H1 (cell line): Measurements from ENCODE around the gene IRF8. TPM values are rescaled to one million over a fixed set of nuclear protein-coding genes. Genes with fewer than 3 reads are reported as not detected.

Source experiments
- CTCF ChIA-PET: fragments of 300-600 bp; sonication (Branson Sonifier 250); formaldehyde crosslinking; loops from one replicate; lab custom pipeline; 2021; ENCODE audit not compliant: partially characterized antibody; lab: Charles Lee
- POLR2A ChIA-PET: fragments of 300-600 bp; sonication (Branson Sonifier 250); formaldehyde crosslinking; loops from one replicate; lab custom pipeline; 2021; ENCODE audit warnings: inconsistent platforms; ENCODE audit not compliant: partially characterized antibody; lab: Charles Lee
- DNase-seq, 2 experiments: peaks; one replicate each; pipeline versions ENCODE4 v3.0.0 to v3.0.0-alpha.2; 2010 to 2022; ENCODE audit warnings: low spot score in 2 of 2, low read depth in 1 of 2, mixed read lengths in 1 of 2
- FAIRE-seq: peaks from 2 replicates; lab custom pipeline; 2011; peaks lifted over from hg19 to GRCh38; lab: Jason Lieb, UNC
- H2AFZ ChIP-seq: 2 replicates; pipeline ENCODE4 v1.8.1; 2012; ENCODE audit warnings: low read length, inconsistent platforms
- H2AK5ac ChIP-seq: 2 replicates; pipeline ENCODE4 v1.6.1; 2013; ENCODE audit warnings: low read depth, low read length
- H2BK120ac ChIP-seq: replicated peaks from 2 replicates; pipeline ENCODE3; 2013; ENCODE audit warnings: low read depth, low read length, inconsistent platforms
- H2BK12ac ChIP-seq: 2 replicates; pipeline ENCODE4 v1.6.1; 2013; ENCODE audit warnings: low read depth, low read length
- H2BK15ac ChIP-seq: 2 replicates; pipeline ENCODE4 v1.6.1; 2013; ENCODE audit warnings: low read length
- H2BK20ac ChIP-seq: 2 replicates; pipeline ENCODE4 v1.6.1; 2013; ENCODE audit warnings: low read length
- H2BK5ac ChIP-seq: 2 replicates; pipeline ENCODE4 v1.6.1; 2013; ENCODE audit warnings: low read depth, low read length
- H3K14ac ChIP-seq: 2 replicates; pipeline ENCODE4 v1.6.1; 2013; ENCODE audit warnings: inconsistent platforms; ENCODE audit not compliant: insufficient read length
- H3K18ac ChIP-seq: 2 replicates; pipeline ENCODE4 v1.6.1; 2013; ENCODE audit warnings: low read length; ENCODE audit errors: extremely low read depth
- H3K23ac ChIP-seq: 2 replicates; pipeline ENCODE4 v1.6.1; 2013; ENCODE audit warnings: inconsistent platforms; ENCODE audit not compliant: insufficient read length
- H3K23me2 ChIP-seq: 2 replicates; pipeline ENCODE4 v1.6.1; 2013; ENCODE audit warnings: low read depth, low read length
- H3K27ac ChIP-seq: 2 replicates; pipeline ENCODE4 v1.6.1; 2011; ENCODE audit warnings: low read depth, low read length, inconsistent platforms
- H3K27me3 ChIP-seq, 4 experiments: replicated peaks in 1 of 4; 1 replicate in 1 of 4; 2 replicates in 3 of 4; pipeline versions ENCODE4 v1.6.1 to v1.8.1; 2011 to 2013; ENCODE audit warnings: low read length in 3 of 4, mild to moderate bottlenecking in 3 of 4, inconsistent platforms in 2 of 4, mixed read lengths in 2 of 4, moderate library complexity in 1 of 4; ENCODE audit not compliant: control insufficient read depth in 3 of 4, insufficient read depth in 3 of 4; ENCODE audit errors: extremely low read depth in 1 of 4
- H3K36me3 ChIP-seq, 4 experiments: 2 replicates each; pipeline versions ENCODE4 v1.6.1 to v1.8.1; 2011 to 2013; ENCODE audit warnings: mild to moderate bottlenecking in 4 of 4, low read length in 3 of 4, moderate library complexity in 2 of 4, control low read depth in 1 of 4, inconsistent platforms in 1 of 4; ENCODE audit not compliant: insufficient read depth in 4 of 4, control insufficient read depth in 2 of 4
- H3K4ac ChIP-seq: replicated peaks from 2 replicates; pipeline ENCODE3; 2013; ENCODE audit warnings: low read length, low read depth, mixed read lengths, inconsistent platforms; ENCODE audit not compliant: insufficient read length
- H3K4me1 ChIP-seq, 4 experiments: replicated peaks in 1 of 4; 1 replicate in 1 of 4; 2 replicates in 3 of 4; pipeline versions ENCODE4 v1.6.1 to v1.8.1; 2011 to 2013; ENCODE audit warnings: low read length in 3 of 4, inconsistent platforms in 2 of 4, mixed read lengths in 1 of 4; ENCODE audit not compliant: insufficient read depth in 4 of 4, control insufficient read depth in 3 of 4
- H3K4me2 ChIP-seq, 2 experiments: 2 replicates each; pipeline versions ENCODE4 v1.6.1 to v1.8.1; 2011 to 2013; ENCODE audit warnings: low read depth in 2 of 2, low read length in 2 of 2, control low read depth in 1 of 2, inconsistent platforms in 1 of 2, mild to moderate bottlenecking in 1 of 2; ENCODE audit not compliant: insufficient read depth in 1 of 2
- H3K4me3 ChIP-seq, 4 experiments: fragments of 200-600, 300-600 bp in 1 of 4; sonication (generic), shearing (Covaris generic), sonication (Bioruptor Twin) in 1 of 4; 2 replicates each; pipeline versions ENCODE4 v1.5.1 to v1.8.1; 2011 to 2016; ENCODE audit warnings: low read length in 4 of 4, low read depth in 3 of 4, control low read depth in 2 of 4, inconsistent platforms in 2 of 4, mild to moderate bottlenecking in 2 of 4, mixed read lengths in 1 of 4, moderate library complexity in 1 of 4; ENCODE audit not compliant: insufficient read depth in 2 of 4; ENCODE audit errors: extremely low read depth in 1 of 4
- H3K56ac ChIP-seq: replicated peaks from 2 replicates; pipeline ENCODE3; 2013; ENCODE audit warnings: low read depth, mild to moderate bottlenecking, mixed read lengths, low read length, inconsistent platforms; ENCODE audit not compliant: insufficient read length
- H3K79me1 ChIP-seq: 2 replicates; pipeline ENCODE4 v1.6.1; 2013; ENCODE audit warnings: low read depth, low read length, control low read depth
- H3K79me2 ChIP-seq, 2 experiments: 2 replicates each; pipeline versions ENCODE4 v1.6.1 to v1.8.1; 2012 to 2013; ENCODE audit warnings: low read length in 2 of 2, mild to moderate bottlenecking in 2 of 2, inconsistent platforms in 1 of 2; ENCODE audit not compliant: insufficient read depth in 2 of 2, control insufficient read depth in 1 of 2
- H3K9ac ChIP-seq, 4 experiments: replicated peaks in 1 of 4; 1 replicate in 1 of 4; 2 replicates in 3 of 4; pipeline versions ENCODE4 v1.6.1 to v1.8.1; 2011 to 2013; ENCODE audit warnings: low read depth in 3 of 4, low read length in 3 of 4, control low read depth in 2 of 4, mild to moderate bottlenecking in 2 of 4, moderate library complexity in 2 of 4, inconsistent platforms in 1 of 4; ENCODE audit errors: extremely low read depth in 1 of 4
- H3K9me3 ChIP-seq, 2 experiments: 2 replicates each; pipeline versions ENCODE4 v1.6.1 to v1.8.1; 2012 to 2013; ENCODE audit warnings: mild to moderate bottlenecking in 2 of 2, moderate library complexity in 2 of 2, control low read depth in 1 of 2, inconsistent platforms in 1 of 2, low read depth in 1 of 2, low read length in 1 of 2, mixed read lengths in 1 of 2; ENCODE audit not compliant: insufficient read depth in 2 of 2
- H4K20me1 ChIP-seq, 2 experiments: replicated peaks in 1 of 2; 2 replicates each; pipeline versions ENCODE3 to v1.8.1; 2011 to 2013; ENCODE audit warnings: inconsistent platforms in 2 of 2, low read length in 2 of 2, mild to moderate bottlenecking in 1 of 2; ENCODE audit not compliant: insufficient read depth in 2 of 2, control insufficient read depth in 1 of 2
- H4K5ac ChIP-seq: 2 replicates; pipeline ENCODE4 v1.6.1; 2013; ENCODE audit warnings: low read length, low read depth, mixed read lengths, inconsistent platforms; ENCODE audit not compliant: insufficient read length
- H4K8ac ChIP-seq: 2 replicates; pipeline ENCODE4 v1.8.0; 2013; ENCODE audit warnings: mild to moderate bottlenecking, moderate library complexity, low read length, inconsistent platforms; ENCODE audit not compliant: insufficient read depth; ENCODE audit errors: extremely low read depth
- H4K91ac ChIP-seq: replicated peaks from 2 replicates; pipeline ENCODE3; 2013; ENCODE audit warnings: low read length, mixed read lengths, inconsistent platforms; ENCODE audit not compliant: insufficient read length
- BCL11A ChIP-seq, 2 experiments: IDR thresholded peaks; one replicate each; pipeline ENCODE4 v1.6.1; 2011; ENCODE audit warnings: low read depth in 2 of 2, low read length in 2 of 2, mild to moderate bottlenecking in 2 of 2
- CTCF ChIP-seq, 3 experiments: IDR thresholded peaks; 1 replicate in 2 of 3; 2 replicates in 1 of 3; pipeline versions ENCODE4 v1.5.1 to v1.6.1; 2011; ENCODE audit warnings: low read length in 3 of 3, mild to moderate bottlenecking in 3 of 3, inconsistent platforms in 2 of 3, low read depth in 1 of 3, moderate library complexity in 1 of 3; ENCODE audit not compliant: insufficient read depth in 1 of 3; ENCODE audit errors: control extremely low read depth in 1 of 3
- EGR1 ChIP-seq: IDR thresholded peaks from 2 replicates; pipeline ENCODE4 v1.6.1; 2011; ENCODE audit warnings: low read depth, low read length, borderline replicate concordance
- EZH2 ChIP-seq: fragments of 200-600 bp; sonication (generic); IDR thresholded peaks from 2 replicates; pipeline ENCODE4 v1.7.1; 2012; ENCODE audit warnings: low read depth, mild to moderate bottlenecking, moderate library complexity, low read length, inconsistent platforms; ENCODE audit not compliant: severe bottlenecking
- ZNF274 ChIP-seq: IDR thresholded peaks from 2 replicates; pipeline ENCODE4 v1.7.0; 2012; ENCODE audit warnings: low read length, borderline replicate concordance; ENCODE audit errors: extremely low read depth
- WGBS, 2 experiments: shearing (Covaris generic) in 1 of 2; methylation state at CpG; one replicate each; pipeline versions ENCODE4 v1.1.6 to v1.1.7; 2013 to 2015; ENCODE audit warnings: low lambda C conversion rate in 2 of 2, mixed read lengths in 2 of 2, inconsistent platforms in 1 of 2, low coverage in 1 of 2, missing lambda C conversion rate in 1 of 2; ENCODE audit not compliant: insufficient replicate concordance in 2 of 2, insufficient coverage in 1 of 2, insufficient read length in 1 of 2; ENCODE audit errors: extremely low coverage in 1 of 2, missing lambda C conversion rate in 1 of 2; 5-methylcytosine and 5-hydroxymethylcytosine counted together
- polyA plus RNA-seq, 7 experiments: library from polyadenylated mRNA; depleted of rRNA in 3 of 7; stranded (reverse) in 5 of 7; unstranded in 2 of 7; fragments of >200 nt in 5 of 7; fragments of 200-250 nt in 2 of 7; gene quantifications; 1 replicate in 5 of 7; 2 replicates in 1 of 7; 4 replicates in 1 of 7; pipeline versions ENCODE4 v1.2.1 to v1.2.3, GENCODE V29; 2011 to 2013; ENCODE audit warnings: missing spikeins in 2 of 7, mixed read lengths in 2 of 7
- total RNA-seq: library from RNA; stranded (reverse); fragmentation: NEBNext Ultra II Directional; extraction: Animal tissue kit (Norgen Biotek cat#: 25700); gene quantifications from 2 replicates; pipeline ENCODE4 v1.2.1, GENCODE V29; 2021

The IRF8 gene
- total and polyA plus RNA-seq, 2 of the 8 experiments (the other 6 are each of a cell fraction or from before 2014, with no cell fraction given) = 0.35 to 2.0 TPM

GRCh38 chr16:85935974-85936760 lies 37.2 kb downstream of the IRF8 start:
- Histone ChIP-seq H3K14ac (no peak overlapping the region), H3K79me2 (no peaks in the 10 kb centered on the region), H3K79me1 (no peaks in the 10 kb centered on the region), H3K27ac (no peak overlapping the region), H4K91ac (no peak overlapping the region), H2BK12ac (no peak overlapping the region), H2BK15ac (no peak overlapping the region), H2AFZ (no peak overlapping the region), H3K36me3 (no peaks in the 10 kb centered on the region), H2BK5ac (no peak overlapping the region), H3K9ac (no peak overlapping the region), H3K18ac (no peak overlapping the region), H3K23ac (no peak overlapping the region), H3K4me1 (no peaks in the 10 kb centered on the region), H3K4me2 (no peak overlapping the region), H2BK20ac (no peak overlapping the region), H3K27me3 (no peaks in the 10 kb centered on the region; a peak in 1 of 7 replicates), H3K4me3 (no peak overlapping the region), H4K5ac (no peak overlapping the region), H4K20me1 (no peaks in the 10 kb centered on the region), H3K56ac (no peak overlapping the region), H4K8ac (no peak overlapping the region), H2BK120ac (no peak overlapping the region), H3K23me2 (no peaks in the 10 kb centered on the region), H2AK5ac (no peak overlapping the region), H3K9me3 (no peaks in the 10 kb centered on the region), H3K4ac (no peak overlapping the region)
- POLR2A ChIA-PET = no interaction called here
- FAIRE-seq (no peak), DNase-seq (no peak)
- WGBS, 2 experiments = 85% methylated on average over 22 of the region's 22 CpGs; no CpG with 5 or more reads in 1 of the 2 experiments
- CTCF ChIA-PET = interaction anchor here (1.3 kb wide), 2 partner anchors 19 to 51 kb away, joined by 3 to 4 read pairs; no protein-coding TSS in a partner anchor
- TF ChIP-seq CTCF (IDR thresholded peaks at IDR 0.05; ENCODE audit: control extremely low read depth in 1 of 3, insufficient read depth in 1 of 3, low read depth in 1 of 3, low read length in 3 of 3) (no peak), EGR1 (no peak), ZNF274 (no peak), EZH2 (no peak), BCL11A (IDR thresholded peaks at IDR 0.05; ENCODE audit: low read depth in 2 of 2, low read length in 2 of 2) (no peak)
